ENCODE measurements around the gene LRRC31. TPM values are rescaled to one million over a fixed set of nuclear protein-coding genes. Genes with fewer than 3 reads are reported as not detected.

The LRRC31 gene
- total and polyA plus RNA-seq, 2 of the 8 experiments (the other 6 are each of a cell fraction or from before 2014, with no cell fraction given) = not detected

- Histone ChIP-seq H4K8ac (ENCODE audit: extremely low read depth, insufficient read depth, low read length) (peak overlapping the region; percentile 43), H2BK5ac (ENCODE audit: low read depth, low read length) (no peak overlapping the region), H4K91ac (replicated peaks; ENCODE audit: insufficient read length, low read length) (no peak overlapping the region), H3K9ac (replicated peaks in 1 of 4; ENCODE audit: extremely low read depth in 1 of 4, low read depth in 3 of 4, low read length in 3 of 4) (no peak overlapping the region), H2BK15ac (ENCODE audit: low read length) (no peak overlapping the region), H3K4me3 (ENCODE audit: extremely low read depth in 1 of 4, insufficient read depth in 2 of 4, low read depth in 3 of 4, low read length in 4 of 4) (no peak overlapping the region), H2AFZ (ENCODE audit: low read length) (no peak overlapping the region), H3K4me1 (replicated peaks in 1 of 4; ENCODE audit: control insufficient read depth in 3 of 4, insufficient read depth in 4 of 4, low read length in 3 of 4) (peaks cover 0 to 3% (median 0%) of the 10 kb centered on the region in 4 experiments; a peak in 1 of 7 replicates), H3K23me2 (ENCODE audit: low read depth, low read length) (no peaks in the 10 kb centered on the region), H2BK20ac (ENCODE audit: low read length) (no peak overlapping the region), H2AK5ac (ENCODE audit: low read depth, low read length) (no peak overlapping the region), H2BK120ac (replicated peaks; ENCODE audit: low read depth, low read length) (no peak overlapping the region), H3K4ac (replicated peaks; ENCODE audit: insufficient read length, low read depth, low read length) (no peak overlapping the region), H3K27ac (ENCODE audit: low read depth, low read length) (peak overlapping the region; percentile 30; the same call in 1 of the 2 replicates), H3K36me3 (ENCODE audit: control insufficient read depth in 2 of 4, insufficient read depth in 4 of 4, low read length in 3 of 4) (no peaks in the 10 kb centered on the region), H3K4me2 (ENCODE audit: insufficient read depth in 1 of 2, low read depth in 2 of 2, low read length in 2 of 2) (no peak overlapping the region), H3K79me1 (ENCODE audit: low read depth, low read length) (no peaks in the 10 kb centered on the region), H3K27me3 (replicated peaks in 1 of 4; ENCODE audit: control insufficient read depth in 3 of 4, extremely low read depth in 1 of 4, insufficient read depth in 3 of 4, low read length in 3 of 4) (peaks cover 0 to 1% (median 0%) of the 10 kb centered on the region in 4 experiments; a peak in 1 of 7 replicates), H3K9me3 (ENCODE audit: insufficient read depth in 2 of 2, low read depth in 1 of 2, low read length in 1 of 2) (peaks cover 3 to 10% of the 10 kb centered on the region in 2 experiments; a peak in 2 of 4 replicates), H4K20me1 (replicated peaks in 1 of 2; ENCODE audit: control insufficient read depth in 1 of 2, insufficient read depth in 2 of 2, low read length in 2 of 2) (no peaks in the 10 kb centered on the region), H3K23ac (ENCODE audit: insufficient read length) (no peak overlapping the region), H2BK12ac (ENCODE audit: low read depth, low read length) (no peak overlapping the region), H4K5ac (ENCODE audit: insufficient read length, low read depth, low read length) (no peak overlapping the region), H3K56ac (replicated peaks; ENCODE audit: insufficient read length, low read depth, low read length) (no peak overlapping the region), H3K79me2 (ENCODE audit: control insufficient read depth in 1 of 2, insufficient read depth in 2 of 2, low read length in 2 of 2) (no peaks in the 10 kb centered on the region), H3K18ac (ENCODE audit: extremely low read depth, low read length) (no peak overlapping the region), H3K14ac (ENCODE audit: insufficient read length) (no peak overlapping the region)
- no peak for DNase-seq (ENCODE audit: low read depth in 1 of 2, low spot score in 2 of 2)
- TF ChIP-seq BCL11A (IDR thresholded peaks at IDR 0.05; ENCODE audit: low read depth in 2 of 2, low read length in 2 of 2) (no peak), EGR1 (IDR thresholded peaks at IDR 0.05; ENCODE audit: borderline replicate concordance, low read depth, low read length) (no peak), KDM1A (IDR thresholded peaks at IDR 0.05; ENCODE audit: borderline replicate concordance, low read length) (no peak), ASH2L (IDR thresholded peaks at IDR 0.05; ENCODE audit: low read length) (no peak), CBX8 (IDR thresholded peaks at IDR 0.05; ENCODE audit: borderline replicate concordance, low read depth, low read length) (no peak), POLR2A (IDR thresholded peaks at IDR 0.05; ENCODE audit: control extremely low read depth in 1 of 2, low read depth in 2 of 2, low read length in 2 of 2) (no peak), POLR2AphosphoS5 (IDR thresholded peaks at IDR 0.05; ENCODE audit: low read depth, low read length) (no peak), FOSL1 (IDR thresholded peaks at IDR 0.05; ENCODE audit: insufficient read depth, low read depth, low read length) (no peak), RNF2 (IDR thresholded peaks at IDR 0.05; ENCODE audit: borderline replicate concordance, low read depth, low read length, missing control alignments, poor library complexity, severe bottlenecking) (no peak)
- FAIRE-seq = no peak
- CTCF ChIA-PET (ENCODE audit: partially characterized antibody) = no interaction called here
- POLR2A ChIA-PET (ENCODE audit: partially characterized antibody) = no interaction called here
- 88% methylated on average over 4 of the region's 4 CpGs; no CpG with 5 or more reads in 1 of the 2 experiments for WGBS, 2 experiments (ENCODE audit: extremely low coverage in 1 of 2, insufficient coverage in 1 of 2, insufficient read length in 1 of 2, insufficient replicate concordance in 2 of 2, low coverage in 1 of 2, low lambda C conversion rate in 2 of 2, missing lambda C conversion rate in 1 of 2)
Measured at GRCh38 chr3:169907944-169908343, 38.2 kb upstream of the LRRC31 start.
